A549 (cell line): ENCODE results near the gene FHIT.

Source experiments
- BHLHE40 ChIP-seq: IDR thresholded peaks from 2 replicates; pipeline ENCODE4 v1.6.1; 2012; ENCODE audit warnings: low read depth, low read length, inconsistent platforms
- MAFK ChIP-seq: fragments of 450-650 bp; IDR thresholded peaks from 2 replicates; pipeline ENCODE4 v1.6.1; 2014; ENCODE audit not compliant: partially characterized antibody
- NR3C1 ChIP-seq: fragments of >200 bp; sonication (Bioruptor Twin); formaldehyde crosslinking; IDR thresholded peaks from 3 replicates; pipeline ENCODE4 v1.6.1; 2017
- POLR2A ChIP-seq: IDR thresholded peaks from 2 replicates; pipeline ENCODE4 v1.6.1; 2012; ENCODE audit warnings: mild to moderate bottlenecking, low read length
- RARB ChIP-seq: fragments of 250-450 bp; sonication (Bioruptor Pico); IDR thresholded peaks from 2 replicates; pipeline ENCODE4 v1.8.0; 2021; ENCODE audit warnings: mild to moderate bottlenecking, moderate library complexity
- SMC3 ChIP-seq: fragments of >200 bp; sonication (Bioruptor Twin); formaldehyde crosslinking; IDR thresholded peaks from 3 replicates; pipeline ENCODE4 v1.6.1; 2018; ENCODE audit warnings: inconsistent platforms
- TF ChIP-seq, protein P1 (sequence below): fragments of >200 bp; sonication (Bioruptor Twin); formaldehyde crosslinking; IDR thresholded peaks from 3 replicates; pipeline ENCODE4 v1.5.1; 2016
- TF ChIP-seq, protein P2 (sequence below): IDR thresholded peaks from 2 replicates; pipeline ENCODE4 v1.6.1; 2012
- TF ChIP-seq, protein P3 (sequence below): fragments of 450-650 bp; IDR thresholded peaks from 2 replicates; pipeline ENCODE4 v1.6.1; 2014; ENCODE audit warnings: antibody characterized with exemption

DNA sequence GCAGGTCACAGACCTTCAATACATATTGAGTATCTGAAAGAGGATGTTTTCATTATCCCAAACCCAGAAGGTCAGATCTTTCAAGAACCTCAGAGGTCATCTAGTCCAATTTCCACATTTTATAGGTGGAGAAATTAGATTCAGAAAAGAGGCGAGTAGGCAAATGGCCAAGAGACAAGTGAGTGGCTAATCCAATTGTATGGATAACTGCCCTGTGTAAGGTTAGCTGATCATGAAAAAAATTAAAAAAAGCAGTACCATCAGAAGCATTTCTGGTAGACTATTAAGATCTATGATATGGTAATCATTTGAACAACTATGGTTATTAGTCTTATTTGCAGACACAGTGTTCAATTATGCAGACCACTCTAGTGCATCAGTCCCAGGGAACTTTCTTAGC, 1540.7 kb downstream of the FHIT start:
- TF ChIP-seq, protein P1, sequence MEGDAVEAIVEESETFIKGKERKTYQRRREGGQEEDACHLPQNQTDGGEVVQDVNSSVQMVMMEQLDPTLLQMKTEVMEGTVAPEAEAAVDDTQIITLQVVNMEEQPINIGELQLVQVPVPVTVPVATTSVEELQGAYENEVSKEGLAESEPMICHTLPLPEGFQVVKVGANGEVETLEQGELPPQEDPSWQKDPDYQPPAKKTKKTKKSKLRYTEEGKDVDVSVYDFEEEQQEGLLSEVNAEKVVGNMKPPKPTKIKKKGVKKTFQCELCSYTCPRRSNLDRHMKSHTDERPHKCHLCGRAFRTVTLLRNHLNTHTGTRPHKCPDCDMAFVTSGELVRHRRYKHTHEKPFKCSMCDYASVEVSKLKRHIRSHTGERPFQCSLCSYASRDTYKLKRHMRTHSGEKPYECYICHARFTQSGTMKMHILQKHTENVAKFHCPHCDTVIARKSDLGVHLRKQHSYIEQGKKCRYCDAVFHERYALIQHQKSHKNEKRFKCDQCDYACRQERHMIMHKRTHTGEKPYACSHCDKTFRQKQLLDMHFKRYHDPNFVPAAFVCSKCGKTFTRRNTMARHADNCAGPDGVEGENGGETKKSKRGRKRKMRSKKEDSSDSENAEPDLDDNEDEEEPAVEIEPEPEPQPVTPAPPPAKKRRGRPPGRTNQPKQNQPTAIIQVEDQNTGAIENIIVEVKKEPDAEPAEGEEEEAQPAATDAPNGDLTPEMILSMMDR = no peak
- TF ChIP-seq BHLHE40 = no peak
- TF ChIP-seq, protein P2, sequence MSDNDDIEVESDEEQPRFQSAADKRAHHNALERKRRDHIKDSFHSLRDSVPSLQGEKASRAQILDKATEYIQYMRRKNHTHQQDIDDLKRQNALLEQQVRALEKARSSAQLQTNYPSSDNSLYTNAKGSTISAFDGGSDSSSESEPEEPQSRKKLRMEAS = no peak
- no peak for TF ChIP-seq NR3C1
- TF ChIP-seq MAFK = no peak
- TF ChIP-seq POLR2A = no peak
- TF ChIP-seq, protein P3, sequence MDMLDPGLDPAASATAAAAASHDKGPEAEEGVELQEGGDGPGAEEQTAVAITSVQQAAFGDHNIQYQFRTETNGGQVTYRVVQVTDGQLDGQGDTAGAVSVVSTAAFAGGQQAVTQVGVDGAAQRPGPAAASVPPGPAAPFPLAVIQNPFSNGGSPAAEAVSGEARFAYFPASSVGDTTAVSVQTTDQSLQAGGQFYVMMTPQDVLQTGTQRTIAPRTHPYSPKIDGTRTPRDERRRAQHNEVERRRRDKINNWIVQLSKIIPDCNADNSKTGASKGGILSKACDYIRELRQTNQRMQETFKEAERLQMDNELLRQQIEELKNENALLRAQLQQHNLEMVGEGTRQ = no peak
- no peak for TF ChIP-seq RARB (CRISPR knock-in tag)
- TF ChIP-seq SMC3 = no peak
